ENCODE data around the gene MCTP2.
"Not testable (repeated sequence)": the region's sequence is repeated elsewhere in the genome, so short reads cannot be mapped to it uniquely, and the experiment has no call there.

The MCTP2 gene

DNA sequence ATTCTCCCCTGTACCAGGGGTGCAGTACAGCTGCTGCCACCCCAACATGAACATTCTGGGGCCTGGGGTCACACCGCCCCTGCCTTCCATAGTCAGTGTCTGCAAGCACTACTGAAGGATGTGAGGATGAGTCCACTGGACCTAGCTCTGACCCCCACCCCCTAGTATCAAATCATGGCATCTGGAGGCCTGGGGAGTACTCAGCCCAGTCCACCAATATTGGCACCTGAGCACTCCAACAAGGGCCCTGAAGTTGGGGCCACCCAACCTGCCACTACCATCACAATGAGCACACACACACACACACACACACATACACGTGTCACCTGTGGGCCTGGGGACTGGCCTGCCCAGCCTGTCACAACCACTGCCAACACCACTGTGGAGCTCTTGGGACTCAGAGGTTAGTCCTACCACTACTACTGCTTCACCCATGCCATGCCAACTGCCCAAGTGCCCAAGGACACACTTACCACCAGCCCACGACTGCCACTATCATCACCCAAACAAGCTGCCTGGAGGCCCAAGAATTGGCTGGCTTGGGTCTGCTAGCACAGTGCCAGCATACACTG is 253.9 kb downstream of the MCTP2 start:
- Histone ChIP-seq H3K27me3 (ENCODE audit: low read length) (no peaks in the 10 kb centered on the region), H3K27ac (ENCODE audit: low read depth, low read length) (no peak overlapping the region), H3K36me3 (ENCODE audit: low read length) (peaks cover 12% of the 10 kb centered on the region; the same call in 1 of the 2 replicates), H3K4me3 (ENCODE audit: insufficient read depth, low read length, poor library complexity, severe bottlenecking) (no peak overlapping the region), H3K9me2 (replicated peaks; ENCODE audit: insufficient read depth, low read length) (no peaks in the 10 kb centered on the region), H2AFZ (ENCODE audit: low read depth, low read length, severe bottlenecking) (no peak overlapping the region), H3F3A (ENCODE audit: insufficient read depth) (no peaks in the 10 kb centered on the region), H3K4me2 (ENCODE audit: low read depth, low read length, poor library complexity, severe bottlenecking) (no peak overlapping the region), H3K79me2 (ENCODE audit: insufficient read depth, low read length) (no peaks in the 10 kb centered on the region), H3K9me3 (ENCODE audit: insufficient read depth, low read length) (no peaks in the 10 kb centered on the region), H4K20me1 (ENCODE audit: low read depth, low read length) (no peaks in the 10 kb centered on the region), H3K9ac (ENCODE audit: low read length) (no peak overlapping the region)
- no peak for TF ChIP-seq EZH2phosphoT487 (conservative IDR thresholded peaks at IDR 0.05; ENCODE audit: low read length)
- TF ChIP-seq, protein P1, sequence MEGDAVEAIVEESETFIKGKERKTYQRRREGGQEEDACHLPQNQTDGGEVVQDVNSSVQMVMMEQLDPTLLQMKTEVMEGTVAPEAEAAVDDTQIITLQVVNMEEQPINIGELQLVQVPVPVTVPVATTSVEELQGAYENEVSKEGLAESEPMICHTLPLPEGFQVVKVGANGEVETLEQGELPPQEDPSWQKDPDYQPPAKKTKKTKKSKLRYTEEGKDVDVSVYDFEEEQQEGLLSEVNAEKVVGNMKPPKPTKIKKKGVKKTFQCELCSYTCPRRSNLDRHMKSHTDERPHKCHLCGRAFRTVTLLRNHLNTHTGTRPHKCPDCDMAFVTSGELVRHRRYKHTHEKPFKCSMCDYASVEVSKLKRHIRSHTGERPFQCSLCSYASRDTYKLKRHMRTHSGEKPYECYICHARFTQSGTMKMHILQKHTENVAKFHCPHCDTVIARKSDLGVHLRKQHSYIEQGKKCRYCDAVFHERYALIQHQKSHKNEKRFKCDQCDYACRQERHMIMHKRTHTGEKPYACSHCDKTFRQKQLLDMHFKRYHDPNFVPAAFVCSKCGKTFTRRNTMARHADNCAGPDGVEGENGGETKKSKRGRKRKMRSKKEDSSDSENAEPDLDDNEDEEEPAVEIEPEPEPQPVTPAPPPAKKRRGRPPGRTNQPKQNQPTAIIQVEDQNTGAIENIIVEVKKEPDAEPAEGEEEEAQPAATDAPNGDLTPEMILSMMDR (IDR thresholded peaks at IDR 0.05; ENCODE audit: insufficient read depth, low read length, poor library complexity, severe bottlenecking), result no peak

DNA sequence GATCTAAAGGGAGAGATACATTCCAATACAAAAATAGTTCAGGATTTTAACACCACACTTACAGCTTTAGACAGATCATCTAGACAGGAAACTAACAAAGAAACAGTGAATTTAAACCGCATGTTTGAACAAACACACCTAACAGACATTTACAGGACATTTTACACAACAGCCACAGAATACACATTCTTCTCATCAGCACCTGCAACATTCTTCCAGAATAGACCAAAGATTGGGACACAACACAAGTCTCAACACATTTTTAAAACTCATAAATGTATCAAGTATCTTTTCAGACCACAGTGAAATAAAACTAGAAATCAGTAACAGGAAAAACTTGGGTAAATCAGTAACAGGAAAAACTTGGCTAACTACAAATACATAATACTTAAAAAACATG is 256.3 kb downstream of the MCTP2 start:
- no peak for TF ChIP-seq EZH2phosphoT487 (conservative IDR thresholded peaks at IDR 0.05; ENCODE audit: low read length)
- TF ChIP-seq, protein P1 (IDR thresholded peaks at IDR 0.05; ENCODE audit: insufficient read depth, low read length, poor library complexity, severe bottlenecking), result no peak

DNA sequence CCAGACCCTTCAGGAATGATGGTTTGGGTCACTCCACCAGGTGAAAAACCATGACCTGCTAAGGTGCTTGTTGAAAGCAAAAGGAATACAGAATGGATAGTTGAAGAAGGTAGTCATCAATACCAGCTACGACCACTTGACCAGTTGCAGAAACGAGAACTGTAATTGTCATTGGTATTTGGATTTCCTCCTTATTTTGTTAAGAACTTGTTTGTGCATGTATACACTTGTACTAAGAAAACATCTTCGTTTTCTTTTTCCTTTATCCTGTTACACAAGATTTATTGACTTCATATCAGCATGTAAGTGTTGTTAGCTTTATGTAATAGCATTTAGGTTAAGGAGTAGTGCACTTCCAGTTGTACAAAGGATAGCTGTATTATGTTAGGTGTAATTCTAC is 261.8 kb downstream of the MCTP2 start:
- Histone ChIP-seq H2AFZ (ENCODE audit: low read depth, low read length, severe bottlenecking) (no peak overlapping the region), H3K36me3 (ENCODE audit: low read length) (no peaks in the 10 kb centered on the region), H3K27ac (ENCODE audit: low read depth, low read length) (no peak overlapping the region), H4K20me1 (ENCODE audit: low read depth, low read length) (no peaks in the 10 kb centered on the region), H3K9me3 (ENCODE audit: insufficient read depth, low read length) (no peaks in the 10 kb centered on the region), H3K79me2 (ENCODE audit: insufficient read depth, low read length) (no peaks in the 10 kb centered on the region), H3K4me3 (ENCODE audit: insufficient read depth, low read length, poor library complexity, severe bottlenecking) (no peak overlapping the region), H3K27me3 (ENCODE audit: low read length) (no peaks in the 10 kb centered on the region), H3K9me2 (replicated peaks; ENCODE audit: insufficient read depth, low read length) (no peaks in the 10 kb centered on the region), H3K4me2 (ENCODE audit: low read depth, low read length, poor library complexity, severe bottlenecking) (no peak overlapping the region), H3F3A (ENCODE audit: insufficient read depth) (no peaks in the 10 kb centered on the region), H3K9ac (ENCODE audit: low read length) (no peak overlapping the region)
- no peak for TF ChIP-seq EZH2phosphoT487 (conservative IDR thresholded peaks at IDR 0.05; ENCODE audit: low read length)
- TF ChIP-seq, protein P1 (IDR thresholded peaks at IDR 0.05; ENCODE audit: insufficient read depth, low read length, poor library complexity, severe bottlenecking), result no peak

More for the DNA sequence above, 256.3 kb downstream of the MCTP2 start:
- no peak overlapping the region for H3K4me2 ChIP-seq (ENCODE audit: low read depth, low read length, poor library complexity, severe bottlenecking)
- H3K36me3 ChIP-seq (ENCODE audit: low read length), result no peaks in the 10 kb centered on the region
- no peak overlapping the region for H3K27ac ChIP-seq (ENCODE audit: low read depth, low read length)
- no peak overlapping the region for H2AFZ ChIP-seq (ENCODE audit: low read depth, low read length, severe bottlenecking)
- no peak overlapping the region for H3K4me3 ChIP-seq (ENCODE audit: insufficient read depth, low read length, poor library complexity, severe bottlenecking)
- H3K9ac ChIP-seq (ENCODE audit: low read length), result no peak overlapping the region
- no peaks in the 10 kb centered on the region for H3K79me2 ChIP-seq (ENCODE audit: insufficient read depth, low read length)
- no peaks in the 10 kb centered on the region for H3K27me3 ChIP-seq (ENCODE audit: low read length)
- H4K20me1 ChIP-seq (ENCODE audit: low read depth, low read length), result no peaks in the 10 kb centered on the region
- H3K9me3 ChIP-seq (ENCODE audit: insufficient read depth, low read length), result no peaks in the 10 kb centered on the region
- H3K9me2 ChIP-seq (replicated peaks; ENCODE audit: insufficient read depth, low read length), result no peaks in the 10 kb centered on the region
- no peaks in the 10 kb centered on the region for H3F3A ChIP-seq (ENCODE audit: insufficient read depth)

- H3K27ac ChIP-seq (ENCODE audit: low read depth, low read length); H3K79me2 ChIP-seq (ENCODE audit: insufficient read depth, low read length); H2AFZ ChIP-seq (ENCODE audit: low read depth, low read length, severe bottlenecking); H3K9ac ChIP-seq (ENCODE audit: low read length); H4K20me1 ChIP-seq (ENCODE audit: low read depth, low read length); H3F3A ChIP-seq (ENCODE audit: insufficient read depth); H3K4me3 ChIP-seq (ENCODE audit: insufficient read depth, low read length, poor library complexity, severe bottlenecking); H3K9me2 ChIP-seq (replicated peaks; ENCODE audit: insufficient read depth, low read length); H3K9me3 ChIP-seq (ENCODE audit: insufficient read depth, low read length); H3K27me3 ChIP-seq (ENCODE audit: low read length); H3K36me3 ChIP-seq (ENCODE audit: low read length); H3K4me2 ChIP-seq (ENCODE audit: low read depth, low read length, poor library complexity, severe bottlenecking): not testable (repeated sequence)
Measured at GRCh38 chr15:94493586-94493985, 262.2 kb downstream of the MCTP2 start.
